Measurements from ENCODE around the gene CELF4. TPM values are rescaled to one million over a fixed set of nuclear protein-coding genes. Genes with fewer than 3 reads are reported as not detected.
"Not testable (repeated sequence)": the region's sequence is repeated elsewhere in the genome, so short reads cannot be mapped to it uniquely, and the experiment has no call there.

The CELF4 gene
- total RNA-seq, 4 donors from 2014 or later: 0.32 to 0.81 (median 0.77) TPM

GRCh38 chr18:37467002-37467662 is 98.5 kb downstream of the CELF4 start:
- no peaks in the 10 kb centered on the region for H3K9me3 ChIP-seq
- 72 to 93% methylated on average over 2 to 6 of the region's 8 CpGs for WGBS, 2 donors (ENCODE audit: low coverage in 1 of 2)
- peaks cover 22% of the 10 kb centered on the region for H3K27me3 ChIP-seq
- no peaks in the 10 kb centered on the region for H3K36me3 ChIP-seq
- H3K4me3 ChIP-seq: no peak overlapping the region
- no peak overlapping the region for H3K27ac ChIP-seq
- ATAC-seq: no peak
- H3K4me1 ChIP-seq: no peaks in the 10 kb centered on the region
- TF ChIP-seq, protein P1, sequence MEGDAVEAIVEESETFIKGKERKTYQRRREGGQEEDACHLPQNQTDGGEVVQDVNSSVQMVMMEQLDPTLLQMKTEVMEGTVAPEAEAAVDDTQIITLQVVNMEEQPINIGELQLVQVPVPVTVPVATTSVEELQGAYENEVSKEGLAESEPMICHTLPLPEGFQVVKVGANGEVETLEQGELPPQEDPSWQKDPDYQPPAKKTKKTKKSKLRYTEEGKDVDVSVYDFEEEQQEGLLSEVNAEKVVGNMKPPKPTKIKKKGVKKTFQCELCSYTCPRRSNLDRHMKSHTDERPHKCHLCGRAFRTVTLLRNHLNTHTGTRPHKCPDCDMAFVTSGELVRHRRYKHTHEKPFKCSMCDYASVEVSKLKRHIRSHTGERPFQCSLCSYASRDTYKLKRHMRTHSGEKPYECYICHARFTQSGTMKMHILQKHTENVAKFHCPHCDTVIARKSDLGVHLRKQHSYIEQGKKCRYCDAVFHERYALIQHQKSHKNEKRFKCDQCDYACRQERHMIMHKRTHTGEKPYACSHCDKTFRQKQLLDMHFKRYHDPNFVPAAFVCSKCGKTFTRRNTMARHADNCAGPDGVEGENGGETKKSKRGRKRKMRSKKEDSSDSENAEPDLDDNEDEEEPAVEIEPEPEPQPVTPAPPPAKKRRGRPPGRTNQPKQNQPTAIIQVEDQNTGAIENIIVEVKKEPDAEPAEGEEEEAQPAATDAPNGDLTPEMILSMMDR (IDR thresholded peaks at IDR 0.05): no peak
- TF ChIP-seq POLR2AphosphoS5 (IDR thresholded peaks at IDR 0.05) (no peak), POLR2A (IDR thresholded peaks at IDR 0.05) (no peak), EP300 (IDR thresholded peaks at IDR 0.05) (no peak)

DNA sequence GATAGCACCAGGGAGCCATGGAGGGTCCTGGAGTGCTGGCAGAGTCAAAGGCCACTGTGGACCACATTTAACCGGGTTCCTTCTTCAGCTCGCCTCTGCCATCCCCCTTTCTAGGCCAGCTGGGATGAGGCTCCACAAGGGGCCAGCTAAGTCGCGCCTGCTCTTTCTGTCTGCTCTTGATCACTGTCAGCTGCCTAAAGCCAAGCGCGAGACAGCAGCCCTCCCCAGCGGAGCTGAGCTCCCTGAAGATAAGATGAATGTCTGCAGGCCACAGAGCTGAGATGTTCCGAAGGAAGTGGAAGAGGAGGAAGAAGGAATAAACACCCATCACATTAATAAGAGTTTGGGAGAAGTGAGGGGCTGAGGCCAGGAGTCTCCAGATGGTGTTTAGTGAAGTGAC is 99.6 kb downstream of the CELF4 start:
- no peak overlapping the region for H3K27ac ChIP-seq
- no peaks in the 10 kb centered on the region for H3K4me1 ChIP-seq
- 0 to 17% methylated on average over 1 to 5 of the region's 8 CpGs for WGBS, 2 donors (ENCODE audit: low coverage in 1 of 2)
- peaks cover 11% of the 10 kb centered on the region for H3K27me3 ChIP-seq
- H3K4me3 ChIP-seq: no peak overlapping the region
- no peaks in the 10 kb centered on the region for H3K9me3 ChIP-seq
- TF ChIP-seq, protein P1 (IDR thresholded peaks at IDR 0.05): no peak
- TF ChIP-seq POLR2AphosphoS5 (IDR thresholded peaks at IDR 0.05): no peak
- ATAC-seq: no peak
- H3K36me3 ChIP-seq: no peaks in the 10 kb centered on the region

GRCh38 chr18:37464257-37464656 is 101.3 kb downstream of the CELF4 start:
- Histone ChIP-seq H3K27ac (no peak overlapping the region), H3K27me3 (peaks cover 10% of the 10 kb centered on the region), H3K9me3 (no peaks in the 10 kb centered on the region), H3K4me3 (no peak overlapping the region), H3K36me3 (no peaks in the 10 kb centered on the region), H3K4me1 (no peaks in the 10 kb centered on the region)
- no peak for TF ChIP-seq EP300 (IDR thresholded peaks at IDR 0.05)
- TF ChIP-seq, protein P1 (IDR thresholded peaks at IDR 0.05): no peak
- no peak for TF ChIP-seq POLR2AphosphoS5 (IDR thresholded peaks at IDR 0.05)
- TF ChIP-seq POLR2A (IDR thresholded peaks at IDR 0.05): no peak
- 46 to 77% methylated on average over 2 of the region's 2 CpGs for WGBS, 2 donors (ENCODE audit: low coverage in 1 of 2)
- ATAC-seq: no peak

GRCh38 chr18:37461329-37461728 is 104.3 kb downstream of the CELF4 start:
- ATAC-seq, H3K4me3 ChIP-seq, H3K9me3 ChIP-seq, H3K27ac ChIP-seq, H3K36me3 ChIP-seq, H3K27me3 ChIP-seq, H3K4me1 ChIP-seq: not testable (repeated sequence)
- WGBS, 2 donors (ENCODE audit: low coverage in 1 of 2): 56% methylated on average over 4 of the region's 6 CpGs; no CpG with 5 or more reads in 1 of the 2 donors

DNA sequence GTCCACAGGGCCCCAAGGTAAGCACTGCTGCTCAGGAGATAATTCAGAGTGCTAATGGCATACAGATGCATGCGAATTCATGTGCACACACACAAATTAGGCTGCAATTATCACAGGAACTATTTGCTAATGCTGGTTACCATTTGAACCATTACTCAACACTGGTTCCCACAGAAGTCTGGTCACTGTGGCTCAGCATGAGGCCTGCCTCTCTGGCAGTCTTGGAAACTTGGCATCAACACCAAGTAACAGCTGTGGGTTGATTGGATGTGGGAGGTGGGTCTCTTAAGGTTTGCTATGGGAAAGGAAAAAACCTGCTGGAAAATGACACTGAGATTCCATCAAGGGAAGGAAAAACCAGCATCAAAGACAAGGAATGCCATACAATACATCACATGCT is 105.0 kb downstream of the CELF4 start:
- WGBS, 2 donors (ENCODE audit: low coverage in 1 of 2): 67% methylated on average over 1 of the region's 1 CpG; no CpG with 5 or more reads in 1 of the 2 donors

More for the DNA sequence above, 105.0 kb downstream of the CELF4 start:
- no peaks in the 10 kb centered on the region for H3K4me1 ChIP-seq
- no peak for ATAC-seq
- no peak for TF ChIP-seq POLR2A (IDR thresholded peaks at IDR 0.05)
- no peak for TF ChIP-seq POLR2AphosphoS5 (IDR thresholded peaks at IDR 0.05)
- no peak for TF ChIP-seq EP300 (IDR thresholded peaks at IDR 0.05)
- TF ChIP-seq, protein P1 (IDR thresholded peaks at IDR 0.05): no peak
- H3K4me3 ChIP-seq: no peak overlapping the region
- H3K27me3 ChIP-seq: peaks cover 4% of the 10 kb centered on the region
- no peak overlapping the region for H3K27ac ChIP-seq
- H3K36me3 ChIP-seq: no peaks in the 10 kb centered on the region
- no peaks in the 10 kb centered on the region for H3K9me3 ChIP-seq
